H1 (cell line): ENCODE data around the gene CST8. TPM values are rescaled to one million over a fixed set of nuclear protein-coding genes. Genes with fewer than 3 reads are reported as not detected.

Experiments
- EGR1 ChIP-seq: IDR thresholded peaks from 2 replicates; pipeline ENCODE4 v1.6.1; 2011; ENCODE audit warnings: low read depth, low read length, borderline replicate concordance
- FOSL1 ChIP-seq: IDR thresholded peaks from 2 replicates; pipeline ENCODE4 v1.6.1; 2011; ENCODE audit warnings: mild to moderate bottlenecking, low read depth, low read length, moderate library complexity; ENCODE audit not compliant: insufficient read depth
- KDM4A ChIP-seq: IDR thresholded peaks from one replicate; pipeline ENCODE4 v1.7.1; 2012; ENCODE audit warnings: low read depth, mild to moderate bottlenecking, moderate library complexity, low read length, inconsistent platforms; ENCODE audit not compliant: severe bottlenecking
- SP4 ChIP-seq: IDR thresholded peaks from 2 replicates; pipeline ENCODE4 v1.6.1; 2012; ENCODE audit warnings: low read length, inconsistent platforms
- polyA plus RNA-seq, 7 experiments: library from polyadenylated mRNA; depleted of rRNA in 3 of 7; stranded (reverse) in 5 of 7; unstranded in 2 of 7; fragments of >200 nt in 5 of 7; fragments of 200-250 nt in 2 of 7; gene quantifications; 1 replicate in 5 of 7; 2 replicates in 1 of 7; 4 replicates in 1 of 7; pipeline versions ENCODE4 v1.2.1 to v1.2.3, GENCODE V29; 2011 to 2013; ENCODE audit warnings: missing spikeins in 2 of 7, mixed read lengths in 2 of 7
- small RNA-seq: library from polyadenylated mRNA; stranded (forward); fragments of <200 nt; extraction: miRNeasy Mini kit (QIAGEN cat#:217004); gene quantifications from one replicate; pipeline ENCODE3, GENCODE V24; 2013; ENCODE audit not compliant: insufficient read depth
- total RNA-seq: library from RNA; stranded (reverse); fragmentation: NEBNext Ultra II Directional; extraction: Animal tissue kit (Norgen Biotek cat#: 25700); gene quantifications from 2 replicates; pipeline ENCODE4 v1.2.1, GENCODE V29; 2021

CST8 gene
- total and polyA plus RNA-seq, 2 of the 8 experiments (the other 6 are each of a cell fraction or from before 2014, with no cell fraction given): not detected

DNA sequence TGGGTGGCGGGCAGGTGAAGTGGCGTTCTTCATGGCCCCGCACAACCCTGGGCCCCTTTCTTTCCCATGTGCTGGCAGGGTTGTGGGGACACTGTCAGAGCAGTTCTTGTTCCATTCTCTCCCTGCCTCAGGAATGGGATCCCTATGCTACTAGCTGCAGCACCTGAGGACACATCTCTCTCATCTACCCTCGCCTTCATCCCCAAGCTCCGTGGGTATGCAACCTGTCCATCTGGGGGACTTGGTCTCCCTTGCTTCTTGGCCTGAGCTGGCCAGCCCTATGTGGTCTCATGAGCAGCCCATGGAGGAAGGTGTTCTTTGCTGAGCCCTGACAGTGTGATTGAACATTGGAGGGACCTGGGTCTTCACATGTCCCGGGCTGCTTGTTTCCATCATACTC is 53.2 kb downstream of the CST8 start (continued):
- TF ChIP-seq KDM4A (no peak), SP4 (no peak), FOSL1 (no peak), EGR1 (no peak)

Small RNA genes lying within 50 kb of the gene (small RNA-seq; reads per million reads assigned to genes)
- not detected for gene RF00019

Other genes with a start within 250 kb of the CST8 start
- 20.4 and 23.1 TPM in 2 replicates for gene NXT1, start 140.3 kb upstream of the CST8 start, total RNA-seq
- gene NXT1, start 140.3 kb upstream of the CST8 start, polyA plus RNA-seq (2011; rRNA removed): 24.3 and 26.5 TPM in 2 replicates
- 11.9 and 14.5 TPM in 2 replicates for gene GZF1, start 128.9 kb upstream of the CST8 start, total RNA-seq
- gene GZF1, start 128.9 kb upstream of the CST8 start, polyA plus RNA-seq (2011; rRNA removed): 8.2 and 16.2 TPM in 2 replicates
- gene NAPB, start 69.6 kb upstream of the CST8 start, total RNA-seq: 12.3 and 12.8 TPM in 2 replicates
- 3.5 and 6.2 TPM in 2 replicates for gene NAPB, start 69.6 kb upstream of the CST8 start, polyA plus RNA-seq (2011; rRNA removed)
- gene CSTL1, start 51.4 kb upstream of the CST8 start, total RNA-seq: not detected in 2 replicates
- gene CSTL1, start 51.4 kb upstream of the CST8 start, polyA plus RNA-seq (2011; rRNA removed): not detected in 2 replicates
- not detected in 2 replicates for gene CST11, start 38.2 kb upstream of the CST8 start, total RNA-seq
- gene CST11, start 38.2 kb upstream of the CST8 start, polyA plus RNA-seq (2011; rRNA removed): 0.72 and 2.0 TPM in 2 replicates
- gene CST9L, start 77.4 kb downstream of the CST8 start, total RNA-seq: not detected in 2 replicates
- gene CST9L, start 77.4 kb downstream of the CST8 start, polyA plus RNA-seq (2011; rRNA removed): not detected in 2 replicates
- gene CST9, start 114.8 kb downstream of the CST8 start, total RNA-seq: 0.19 TPM in 1 of 2 replicates, not detected in the other
- gene CST9, start 114.8 kb downstream of the CST8 start, polyA plus RNA-seq (2011; rRNA removed): 0.05 and 0.08 TPM in 2 replicates
- gene CST3, start 146.8 kb downstream of the CST8 start, total RNA-seq: 53.2 and 58.1 TPM in 2 replicates
- 184 and 185 TPM in 2 replicates for gene CST3, start 146.8 kb downstream of the CST8 start, polyA plus RNA-seq (2011; rRNA removed)
- not detected in 2 replicates for gene CST4, start 197.9 kb downstream of the CST8 start, total RNA-seq
- not detected in 2 replicates for gene CST4, start 197.9 kb downstream of the CST8 start, polyA plus RNA-seq (2011; rRNA removed)